GM12872 (cell line): Measurements from ENCODE around the gene CCDC201.

Source experiments
- CTCF ChIP-seq: IDR thresholded peaks from 3 replicates; pipeline ENCODE4 v1.5.1; 2011; ENCODE audit warnings: low read depth, mild to moderate bottlenecking, low read length, moderate library complexity; ENCODE audit not compliant: insufficient read depth

Gene CCDC201

GRCh38 chr7:45881280-45881758, 8.4 kb upstream of the CCDC201 start:
- no peak for TF ChIP-seq CTCF

- no peak for TF ChIP-seq CTCF
Observed at GRCh38 chr7:45880433-45880860, 7.6 kb upstream of the CCDC201 start.

- TF ChIP-seq CTCF: no peak
Observed at GRCh38 chr7:45878457-45879144, 5.7 kb upstream of the CCDC201 start.

- no peak for TF ChIP-seq CTCF
Observed at GRCh38 chr7:45876519-45876918, 3.6 kb upstream of the CCDC201 start.

- no peak for TF ChIP-seq CTCF
Observed at GRCh38 chr7:45874408-45875131, 1.7 kb upstream of the CCDC201 start.

- TF ChIP-seq CTCF: no peak
Observed at GRCh38 chr7:45873355-45873754, 473 bp upstream of the CCDC201 start.

- peak; percentile 69 for TF ChIP-seq CTCF
Observed at GRCh38 chr7:45872116-45873034, 507 bp downstream of the CCDC201 start.
